ENCODE measurements around the gene CDC27. TPM values are rescaled to one million over a fixed set of nuclear protein-coding genes. Genes with fewer than 3 reads are reported as not detected.
"Not testable (repeated sequence)": the region's sequence is repeated elsewhere in the genome, so short reads cannot be mapped to it uniquely, and the experiment has no call there.

Gene CDC27
- total RNA-seq, 2 experiments from 2014 or later: 124 to 126 TPM

GRCh38 chr17:47201166-47201565 is 12.1 kb upstream of the CDC27 start:
- CTCF ChIA-PET: interaction anchor here (0.5 kb wide), 1 partner anchor 28 kb away, joined by 3 read pairs; no protein-coding TSS in a partner anchor

GRCh38 chr17:47200325-47200664 is 11.2 kb upstream of the CDC27 start:
- POLR2A ChIA-PET: no interaction called here
- CTCF ChIA-PET: no interaction called here

More at GRCh38 chr17:47201166-47201565, 12.1 kb upstream of the CDC27 start:
- POLR2A ChIA-PET: no interaction called here

GRCh38 chr17:47199627-47200324 is 10.7 kb upstream of the CDC27 start:
- ChIA-PET POLR2A (interaction anchor here (0.6 kb wide), 1 partner anchor 60 kb away, joined by 3 read pairs; no protein-coding TSS in a partner anchor), CTCF (interaction anchor here (0.6 kb wide), 1 partner anchor 9 kb away, joined by 5 read pairs; no protein-coding TSS in a partner anchor)

GRCh38 chr17:47197821-47198220 is 8.7 kb upstream of the CDC27 start:
- CTCF ChIA-PET: interaction anchor here (0.7 to 1.1 kb wide), 2 partner anchors 8 to 13 kb away, joined by 3 read pairs; no protein-coding TSS in a partner anchor
- POLR2A ChIA-PET: no interaction called here

GRCh38 chr17:47193931-47194511 is 4.9 kb upstream of the CDC27 start:
- POLR2A ChIA-PET: no interaction called here
- CTCF ChIA-PET: interaction anchor here (0.6 to 0.7 kb wide), 3 partner anchors 138 to 1236 kb away, joined by 3 to 5 read pairs (median 5); no protein-coding TSS in a partner anchor

GRCh38 chr17:47192554-47192953 is 3.5 kb upstream of the CDC27 start:
- CTCF ChIA-PET: no interaction called here
- POLR2A ChIA-PET: no interaction called here

- CTCF ChIA-PET: interaction anchor here (0.6 to 2.1 kb wide), 2 partner anchors 8 to 13 kb away, joined by 5 to 9 read pairs; no protein-coding TSS in a partner anchor
Observed at GRCh38 chr17:47190770-47191169, 1.7 kb upstream of the CDC27 start.

GRCh38 chr17:47190243-47190642 is 1.1 kb upstream of the CDC27 start:
- ChIA-PET POLR2A (no interaction called here), CTCF (interaction anchor here (0.6 to 2.1 kb wide), 2 partner anchors 9 to 14 kb away, joined by 5 to 9 read pairs; no protein-coding TSS in a partner anchor)

More at GRCh38 chr17:47190770-47191169, 1.7 kb upstream of the CDC27 start:
- POLR2A ChIA-PET: no interaction called here

- CTCF ChIA-PET: interaction anchor here (2.1 kb wide), 1 partner anchor 14 kb away, joined by 9 read pairs; no protein-coding TSS in a partner anchor
Observed at GRCh38 chr17:47189732-47190237, 690 bp upstream of the CDC27 start.

GRCh38 chr17:47188271-47188875 is 722 bp downstream of the CDC27 start:
- POLR2A ChIA-PET: no interaction called here
- CTCF ChIA-PET: no interaction called here

More at GRCh38 chr17:47189732-47190237, 690 bp upstream of the CDC27 start:
- POLR2A ChIA-PET: no interaction called here

GRCh38 chr17:47184681-47185080 is 4.4 kb downstream of the CDC27 start:
- POLR2A ChIA-PET: no interaction called here
- CTCF ChIA-PET: no interaction called here

- CTCF ChIA-PET: interaction anchor here (0.7 kb wide), 1 partner anchor 53 kb away, joined by 3 read pairs; no protein-coding TSS in a partner anchor
- POLR2A ChIA-PET: not testable (repeated sequence)
Observed at GRCh38 chr17:47180988-47181387, 8.1 kb downstream of the CDC27 start.

GRCh38 chr17:47180337-47180736 is 8.8 kb downstream of the CDC27 start:
- CTCF ChIA-PET: no interaction called here
- POLR2A ChIA-PET: no interaction called here

- POLR2A ChIA-PET: no interaction called here
Observed at GRCh38 chr17:47179141-47179540, 10.0 kb downstream of the CDC27 start.

GRCh38 chr17:47177261-47177660 is 11.8 kb downstream of the CDC27 start:
- CTCF ChIA-PET: interaction anchor here (0.9 kb wide), 1 partner anchor 32 kb away, joined by 3 read pairs; the partner anchor contains the start of gene MYL4
- POLR2A ChIA-PET: no interaction called here

More at GRCh38 chr17:47179141-47179540, 10.0 kb downstream of the CDC27 start:
- CTCF ChIA-PET: interaction anchor here (0.6 kb wide), 1 partner anchor 30 kb away, joined by 4 read pairs; no protein-coding TSS in a partner anchor

- ChIA-PET POLR2A (no interaction called here), CTCF (no interaction called here)
Observed at GRCh38 chr17:47176389-47176826, 12.7 kb downstream of the CDC27 start.

- CTCF ChIA-PET, POLR2A ChIA-PET: not testable (repeated sequence)
Observed at GRCh38 chr17:47174823-47175222, 14.3 kb downstream of the CDC27 start.

GRCh38 chr17:47172696-47173565 is 16.2 kb downstream of the CDC27 start:
- ChIA-PET CTCF (no interaction called here), POLR2A (no interaction called here)

GRCh38 chr17:47170710-47171109 is 18.4 kb downstream of the CDC27 start:
- CTCF ChIA-PET: no interaction called here
- POLR2A ChIA-PET: no interaction called here
